GM18907 (cell line): ENCODE data around the gene STAT5B.
"Not testable (repeated sequence)": the region's sequence is repeated elsewhere in the genome, so short reads cannot be mapped to it uniquely, and the experiment has no call there.

ENCODE experiments used
- ATAC-seq: cut with Tn5 transposase; IDR thresholded peaks from one replicate; pipeline ENCODE4 v1.9.1; 2021; ENCODE audit warnings: mild to moderate bottlenecking, moderate library complexity; ENCODE audit not compliant: unreplicated experiment

Gene STAT5B

DNA sequence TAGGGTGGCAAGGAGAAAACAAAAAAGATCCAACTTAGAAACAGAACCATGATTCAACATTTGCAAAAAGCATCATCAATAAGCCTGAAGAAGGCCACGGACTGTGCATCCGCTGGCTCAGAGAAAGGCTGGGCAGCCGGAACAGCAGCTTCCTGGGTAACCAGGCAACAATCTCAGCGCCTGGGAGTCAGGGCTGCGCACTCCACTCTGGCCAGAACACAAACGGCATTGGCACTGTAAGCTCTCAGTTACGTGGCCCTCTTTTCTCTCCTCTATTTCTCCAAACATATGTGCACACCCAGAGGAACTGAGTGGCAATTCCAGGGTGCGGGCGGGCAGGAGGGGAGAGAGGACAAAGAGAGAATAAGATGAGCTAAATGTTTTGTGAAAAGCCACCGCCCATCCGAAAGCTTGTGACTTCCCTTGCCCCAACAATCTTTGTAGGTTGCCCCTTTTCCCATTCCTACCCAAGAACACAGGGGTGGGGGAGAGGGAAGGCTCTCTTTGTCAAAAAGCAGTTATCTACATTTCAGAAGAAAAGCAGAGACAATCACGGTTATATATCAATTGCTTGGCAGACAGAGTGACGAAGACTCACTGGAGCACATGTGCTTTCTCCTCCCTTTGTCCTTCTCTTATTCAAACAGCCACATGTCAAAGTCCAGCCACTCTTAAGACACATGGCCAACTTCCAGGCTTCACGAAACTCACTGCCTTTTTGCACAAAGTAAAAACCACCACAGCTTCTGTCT lies 75.3 kb downstream of the STAT5B start:
- no peak for ATAC-seq

- no peak for ATAC-seq
These were observed 76.7 kb downstream of the STAT5B start for GRCh38 chr17:42199416-42200011.

DNA sequence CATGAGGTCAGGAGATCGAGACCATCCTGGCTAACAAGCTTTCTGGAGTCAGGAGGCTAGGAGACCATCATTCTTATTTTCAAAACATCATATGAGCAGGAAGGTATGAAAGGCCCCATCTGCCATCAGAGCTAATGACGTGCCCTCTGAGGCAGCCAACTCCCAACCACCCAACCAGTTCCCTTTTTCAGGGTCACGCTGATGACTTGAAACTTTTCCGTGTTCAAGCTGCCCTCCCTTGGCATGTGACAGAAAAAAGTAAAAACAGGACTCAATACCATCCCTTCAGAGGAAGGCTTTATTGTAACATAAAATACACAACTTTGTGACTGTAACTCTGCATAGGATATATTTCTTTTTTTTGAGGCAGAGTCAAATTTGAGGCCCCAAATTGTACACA lies 77.3 kb downstream of the STAT5B start:
- ATAC-seq = no peak

DNA sequence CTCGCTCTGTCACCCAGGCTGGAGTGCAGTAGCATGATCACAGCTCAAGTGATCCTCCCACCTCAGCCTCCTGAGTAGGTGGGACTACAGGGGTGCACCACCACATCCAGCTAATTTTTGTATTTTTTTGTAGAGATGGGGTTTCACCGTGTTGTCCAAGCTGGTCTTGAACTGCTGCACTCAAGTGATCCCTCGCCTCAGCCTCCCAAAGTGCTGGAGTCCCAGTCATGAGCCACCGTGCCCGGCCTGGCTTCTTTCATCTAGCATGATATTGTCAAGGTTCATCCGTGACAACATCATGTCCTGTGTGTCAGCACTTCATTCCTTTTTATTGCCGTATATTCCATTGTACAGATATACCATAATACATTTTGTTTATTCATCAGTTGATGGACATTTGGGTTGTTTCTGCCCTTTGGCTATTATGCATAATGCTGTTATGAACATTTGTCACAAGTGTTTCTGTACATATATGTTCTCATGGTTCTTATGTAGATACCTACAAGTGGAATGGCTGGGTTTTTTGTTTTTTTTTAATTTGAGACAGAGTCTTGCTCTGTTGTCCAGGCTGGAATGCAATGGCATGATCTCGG lies 78.5 kb downstream of the STAT5B start:
- ATAC-seq = no peak

DNA sequence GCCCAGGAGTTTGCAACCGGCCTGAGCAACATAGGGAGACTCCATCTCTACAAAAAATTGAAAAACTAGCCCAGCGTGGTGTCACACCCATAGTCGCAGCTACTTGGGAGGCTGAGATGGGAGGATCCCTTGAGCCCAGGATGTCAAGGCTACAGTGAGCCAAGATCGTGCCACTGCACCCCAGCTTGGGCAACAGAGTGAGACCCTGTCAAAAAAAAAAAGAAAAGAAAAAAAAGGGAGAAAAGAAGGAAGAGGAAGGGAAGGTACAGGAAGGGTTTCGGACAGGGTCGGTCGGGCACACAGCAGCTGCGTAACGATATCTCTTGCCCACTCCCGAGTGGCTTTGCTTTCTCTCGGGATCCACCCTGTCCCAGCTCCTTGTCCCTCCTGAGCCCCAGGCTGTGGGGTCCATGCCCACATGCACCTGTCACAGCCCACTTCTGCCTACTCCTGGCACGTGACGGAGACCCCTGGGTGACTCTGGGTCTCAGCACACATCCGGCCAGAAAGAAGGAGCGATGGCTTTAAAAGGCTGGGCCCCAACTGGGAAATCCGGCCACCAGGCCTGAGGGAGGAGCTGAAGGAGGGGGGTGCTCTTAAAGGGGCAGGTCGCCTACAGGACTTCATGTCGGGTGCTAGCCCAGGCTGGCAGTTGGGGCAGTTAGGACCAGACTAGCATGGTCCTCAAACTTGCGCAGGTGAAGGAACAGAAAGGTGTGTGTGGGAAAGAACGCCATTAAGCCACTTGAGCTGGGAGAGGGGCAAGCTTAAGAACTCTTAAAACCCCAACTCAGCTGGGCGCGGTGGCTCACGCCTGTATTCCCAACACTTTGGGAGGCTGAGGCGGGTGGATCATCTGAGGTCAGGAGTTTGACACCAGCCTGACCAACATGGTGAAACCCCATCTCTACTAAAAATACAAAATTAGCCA lies 82.0 kb downstream of the STAT5B start, which contains the start of gene GHDC:
GHDC (minus strand) TSS at position 526 of the 931 bp plus-strand sequence. CDS start 913 bp downstream, outside the sequence.
- peak; percentile 79 for ATAC-seq

DNA sequence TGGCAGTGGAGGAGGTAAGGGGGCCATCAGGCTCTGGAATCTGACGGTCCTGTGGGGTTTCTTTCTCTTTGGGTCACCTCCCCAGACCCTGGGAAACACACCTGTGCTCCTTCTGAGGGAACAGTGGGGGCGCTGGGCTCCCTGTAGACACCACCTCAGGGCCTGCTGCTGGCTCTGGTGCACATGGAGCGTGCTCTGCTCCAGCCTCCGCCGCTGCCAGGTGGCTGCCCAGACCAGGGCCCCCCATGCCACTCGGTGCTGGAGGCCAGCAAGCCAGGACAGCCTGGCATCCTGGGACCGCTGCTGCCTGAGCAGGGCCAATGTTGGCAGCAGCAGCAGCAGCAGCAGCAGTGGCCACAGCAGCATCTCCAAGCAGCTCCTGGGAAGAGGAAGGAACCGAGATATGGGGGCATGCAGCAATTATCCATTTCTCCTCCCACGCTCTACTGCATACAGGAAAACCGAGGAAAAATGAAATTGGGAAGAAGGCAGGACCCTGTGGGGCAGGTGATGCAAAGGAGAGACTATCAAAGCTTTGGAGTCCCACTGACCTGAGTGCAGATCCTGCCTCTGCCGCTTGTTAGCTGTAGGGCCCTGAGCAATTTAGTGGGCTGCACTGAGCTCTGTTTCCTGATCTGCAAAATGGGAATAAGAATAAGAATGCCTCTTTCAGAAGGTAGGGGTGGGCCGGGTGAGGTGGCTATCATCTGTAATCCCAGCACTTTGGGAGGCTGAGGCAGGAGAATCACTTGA lies 82.8 kb downstream of the STAT5B start:
- ATAC-seq = no peak

DNA sequence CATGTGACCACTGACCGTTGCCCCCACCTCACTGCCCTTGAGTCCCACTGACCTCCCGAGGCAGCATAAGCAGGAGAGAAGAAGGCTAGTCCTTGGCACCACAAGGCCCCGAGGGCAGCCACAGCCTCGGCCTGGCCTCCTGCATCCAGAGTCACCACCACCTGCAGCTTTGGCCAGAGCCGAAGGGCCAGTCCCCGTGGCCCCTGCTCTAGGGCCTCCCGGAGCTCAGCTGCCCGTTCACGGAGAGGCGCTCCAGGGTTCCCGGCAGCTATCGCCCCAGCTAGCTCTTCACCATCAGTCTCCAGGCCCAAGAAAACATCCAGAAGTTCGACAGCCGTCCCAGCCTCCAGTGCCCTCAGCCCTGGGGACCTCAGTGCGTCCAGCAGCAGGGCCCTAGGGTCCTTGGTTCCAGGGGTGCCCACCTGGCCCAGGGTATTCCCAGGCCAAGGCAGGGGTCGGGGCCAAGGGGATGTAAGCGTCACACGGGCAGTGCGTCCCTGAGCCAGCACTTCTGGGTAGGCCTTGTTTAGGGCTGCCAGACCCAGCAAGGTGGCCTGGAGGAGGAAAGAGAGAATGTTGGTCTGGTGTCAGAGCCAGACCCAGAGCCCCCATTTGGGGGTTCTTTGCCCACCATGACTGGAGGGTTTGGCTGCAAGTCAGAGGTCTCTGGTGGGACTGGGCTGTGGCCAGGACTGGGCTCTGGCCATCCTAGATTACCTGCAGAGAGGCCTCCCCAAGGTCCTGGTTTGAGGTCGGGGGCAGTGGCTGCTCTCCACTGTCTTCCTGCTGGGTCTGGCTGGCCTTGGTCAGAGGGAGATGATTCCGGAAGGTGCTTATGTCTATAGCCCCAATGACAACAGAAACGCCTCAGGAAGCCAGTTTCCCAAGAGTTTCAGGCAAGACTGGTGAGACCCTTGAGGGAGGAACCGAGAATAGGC lies 83.7 kb downstream of the STAT5B start:
- ATAC-seq = no peak

DNA sequence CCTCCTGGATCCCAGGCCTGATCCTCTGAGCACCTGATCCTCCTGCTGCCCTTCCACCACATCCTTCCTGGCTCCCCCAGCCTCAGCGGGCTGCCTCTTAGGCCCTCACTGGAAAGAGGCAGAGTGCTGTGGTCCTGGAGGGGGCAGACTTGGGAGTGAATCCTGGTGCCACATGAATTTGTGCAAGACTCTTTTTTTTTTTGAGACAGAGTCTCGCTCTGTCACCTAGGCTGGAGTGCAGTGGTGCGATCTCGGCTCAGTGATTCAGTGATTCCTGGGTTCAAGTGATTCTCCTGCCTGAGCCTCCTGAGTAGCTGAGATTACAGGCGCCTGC lies 84.9 kb downstream of the STAT5B start:
- no peak for ATAC-seq

DNA sequence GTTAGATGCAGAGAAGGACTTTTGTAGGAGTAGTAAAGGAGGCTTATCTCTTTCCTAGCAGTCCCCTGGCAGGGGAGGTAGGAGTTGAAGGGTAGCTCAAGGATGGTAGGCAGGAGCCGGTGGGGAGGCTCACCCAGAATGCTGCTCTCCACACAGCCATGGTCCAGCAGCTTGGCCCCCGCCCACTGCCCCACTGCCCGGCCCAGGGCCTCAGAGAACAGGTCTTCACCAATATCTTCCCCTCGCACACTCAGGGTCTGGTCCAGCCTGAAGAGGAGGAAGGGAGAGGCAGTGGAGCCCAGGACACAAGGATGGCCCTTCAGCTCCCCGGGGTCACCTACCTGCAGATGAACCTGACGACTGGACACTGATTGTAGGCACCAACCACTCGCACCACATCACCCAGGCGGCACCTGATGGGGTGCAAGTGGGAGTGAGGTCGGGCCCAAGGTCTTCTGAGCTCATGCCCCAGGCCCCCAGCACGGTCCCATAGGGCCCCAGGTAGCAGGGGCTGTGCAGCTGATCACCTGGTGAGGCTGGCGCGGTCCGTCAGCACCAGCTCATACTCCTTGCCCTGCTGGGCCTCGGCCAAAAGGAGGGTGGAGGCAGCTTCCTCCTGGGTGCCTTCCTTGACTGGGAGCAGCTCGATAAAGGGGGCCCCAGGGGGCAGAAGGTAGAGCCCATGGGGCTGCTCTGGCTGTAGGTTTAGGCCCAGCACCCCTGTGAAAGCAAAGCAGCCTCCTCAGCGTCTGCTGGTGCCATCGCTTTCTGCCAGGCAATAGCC lies 85.5 kb downstream of the STAT5B start:
- ATAC-seq = no peak

DNA sequence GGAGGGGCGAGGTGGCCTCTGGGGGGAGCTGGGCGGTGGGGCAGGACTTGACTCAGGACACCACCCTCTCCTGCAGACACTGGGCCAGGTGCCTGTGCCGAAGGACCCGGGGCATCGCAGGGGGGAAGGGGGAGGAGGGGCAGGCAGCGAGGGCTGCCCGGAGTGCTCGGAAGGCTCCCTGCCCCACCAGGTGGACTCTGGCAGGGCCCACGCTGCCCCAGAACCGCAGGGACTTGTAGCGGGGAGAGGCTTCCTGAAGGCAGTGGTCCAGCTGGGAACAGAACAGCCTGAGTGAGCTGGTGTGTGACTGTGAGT lies 86.6 kb downstream of the STAT5B start:
- no peak for ATAC-seq

GRCh38 chr17:42188749-42189650 lies 87.2 kb downstream of the STAT5B start:
- ATAC-seq = no peak

- ATAC-seq = no peak
These were observed 88.4 kb downstream of the STAT5B start for GRCh38 chr17:42187833-42188232.

DNA sequence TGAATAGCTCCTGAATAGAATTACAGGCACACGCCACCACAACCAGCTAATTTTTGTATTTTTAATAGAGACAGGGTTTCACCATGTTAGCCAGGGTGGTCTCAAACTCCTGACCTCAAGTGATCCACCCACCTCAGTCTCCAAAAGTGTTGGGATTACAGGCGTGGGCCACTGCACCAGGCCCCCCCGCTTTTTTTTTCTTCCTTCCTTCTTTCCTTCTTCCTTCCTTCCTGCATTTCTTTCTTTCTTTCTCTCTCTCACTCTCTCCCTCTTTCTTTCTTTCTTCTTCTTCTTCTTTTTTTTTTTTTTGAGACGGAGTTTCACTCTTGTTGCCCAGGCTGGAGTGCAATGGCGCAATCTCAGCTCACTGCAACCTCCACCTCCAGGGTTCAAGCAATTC lies 90.0 kb downstream of the STAT5B start:
- not testable (repeated sequence) for ATAC-seq

- ATAC-seq = no peak
These were observed 90.6 kb downstream of the STAT5B start for GRCh38 chr17:42185621-42185930.

GRCh38 chr17:42184713-42185620 lies 91.2 kb downstream of the STAT5B start, which contains the start of gene HCRT:
Gene HCRT (minus strand): TSS chr17:42185452. CDS start chr17:42185365, 87 bp downstream.
- ATAC-seq = no peak

GRCh38 chr17:42183741-42184711 lies 92.2 kb downstream of the STAT5B start:
- peak; percentile 64 for ATAC-seq
